GM18868 (cell line): ENCODE measurements around the gene C1orf185.
"Not testable (repeated sequence)": the region's sequence is repeated elsewhere in the genome, so short reads cannot be mapped to it uniquely, and the experiment has no call there.

Experiments
- ATAC-seq: cut with Tn5 transposase; IDR thresholded peaks from one replicate; pipeline ENCODE4 v1.9.1; 2021; ENCODE audit warnings: mild to moderate bottlenecking, moderate library complexity; ENCODE audit not compliant: unreplicated experiment

Gene C1orf185

DNA sequence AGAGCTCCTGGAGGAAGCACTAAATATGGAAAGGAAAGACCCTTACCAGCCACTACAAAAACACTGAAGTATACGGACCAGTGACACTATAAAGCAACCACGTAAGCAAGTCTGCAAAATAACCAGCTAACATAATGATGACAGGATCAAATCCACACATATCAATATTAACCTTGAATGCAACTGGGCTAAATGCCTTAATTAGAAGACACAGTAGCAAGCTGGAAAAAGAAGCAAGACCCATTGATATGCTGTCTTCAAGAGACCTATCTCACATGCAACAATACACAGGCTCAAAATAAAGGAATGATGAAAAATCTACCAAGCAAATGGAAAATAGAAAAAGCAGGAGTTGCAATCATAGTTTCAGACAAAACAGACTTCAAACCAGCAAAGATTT is 31.0 kb downstream of the C1orf185 start:
- ATAC-seq, result no peak

DNA sequence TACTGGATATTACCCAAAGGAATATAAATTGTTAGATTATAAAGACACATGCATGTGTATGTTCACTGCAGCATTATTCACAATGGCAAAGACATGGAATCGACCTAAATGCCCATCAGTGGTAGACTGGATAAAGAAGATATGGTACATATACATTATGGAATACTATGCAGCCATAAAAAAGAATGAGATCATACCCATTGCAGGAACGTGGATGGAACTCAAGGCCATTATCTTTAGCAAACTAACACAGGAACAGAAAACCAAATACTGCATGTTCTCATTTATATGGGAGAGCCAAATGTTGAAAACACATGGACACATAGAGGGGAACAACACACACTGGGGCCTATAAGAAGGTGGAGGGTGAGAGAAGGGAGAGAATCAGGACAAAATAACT is 35.7 kb downstream of the C1orf185 start:
- ATAC-seq, result not testable (repeated sequence)

DNA sequence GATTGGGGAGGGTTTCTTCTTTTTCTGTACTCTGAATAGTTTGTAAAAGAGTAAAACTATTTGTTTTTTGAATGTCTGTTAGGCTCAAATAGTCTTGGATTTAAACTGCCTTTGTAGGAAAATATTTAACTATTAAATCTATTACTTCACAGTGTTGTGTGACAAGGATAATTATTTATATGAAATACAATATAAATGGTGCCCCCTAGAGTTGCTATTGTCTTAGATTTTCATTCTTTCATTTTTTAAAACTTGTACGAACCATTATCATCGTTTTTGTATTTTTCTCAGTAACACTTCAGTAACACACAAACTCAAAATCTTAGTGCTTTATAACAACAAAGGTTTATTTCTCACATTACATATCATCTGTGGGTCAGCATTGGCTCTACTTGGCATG is 37.4 kb downstream of the C1orf185 start:
- no peak for ATAC-seq

DNA sequence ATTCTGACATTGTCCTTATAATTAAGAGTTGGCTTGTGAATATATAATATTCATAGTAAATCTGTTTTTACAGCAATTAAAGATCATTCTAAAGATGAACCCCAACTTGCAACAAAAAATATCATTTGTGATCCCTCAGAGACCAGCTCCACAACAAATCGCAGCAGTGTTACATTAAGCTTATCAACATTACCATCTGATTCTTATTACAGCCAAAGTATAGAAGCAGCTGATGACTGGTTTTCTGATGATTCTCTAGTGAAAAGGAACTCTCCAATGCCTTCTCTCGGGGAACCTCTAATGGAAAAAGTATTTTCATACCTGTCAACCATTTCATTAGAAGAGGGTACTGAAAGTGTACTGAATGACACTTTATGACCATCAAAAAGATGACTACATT is 45.4 kb downstream of the C1orf185 start:
- no peak for ATAC-seq

DNA sequence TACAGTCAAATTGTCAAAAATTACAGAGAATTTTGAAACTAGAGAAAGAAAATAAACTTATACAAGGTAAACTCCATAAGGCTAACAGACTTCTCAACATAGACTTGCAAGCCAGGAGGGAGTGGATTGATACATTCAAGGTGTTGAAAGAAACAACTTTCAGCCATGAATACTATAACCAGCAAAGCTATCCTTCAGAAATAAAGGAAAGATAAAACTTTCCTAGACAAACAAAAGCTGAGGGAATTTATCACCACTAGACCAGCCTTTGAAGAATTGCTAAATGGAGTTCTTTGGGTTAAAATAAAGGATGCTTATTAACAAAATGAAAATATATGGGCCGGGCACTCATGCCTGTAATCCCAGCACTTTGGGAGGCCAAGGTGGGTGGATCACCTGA is 52.7 kb downstream of the C1orf185 start:
- ATAC-seq, result no peak

DNA sequence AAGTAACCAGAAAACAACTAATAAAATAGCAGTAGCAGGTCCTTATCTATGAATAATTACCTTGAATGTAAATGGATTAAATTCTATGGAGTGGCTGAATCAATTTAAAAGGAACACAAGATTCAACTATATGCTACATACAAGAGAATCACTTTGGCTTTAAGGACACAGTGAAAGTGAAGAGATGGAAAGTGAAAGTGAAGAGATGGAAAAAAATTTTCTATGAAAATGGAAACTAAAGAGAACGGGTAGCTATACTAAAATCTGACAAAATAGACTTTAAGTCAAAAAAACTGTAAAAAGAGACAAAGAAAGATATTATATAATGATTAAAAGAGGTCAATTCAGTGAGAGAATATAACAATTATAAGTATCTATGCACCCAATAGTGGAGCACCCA is 54.7 kb downstream of the C1orf185 start:
- no peak for ATAC-seq

DNA sequence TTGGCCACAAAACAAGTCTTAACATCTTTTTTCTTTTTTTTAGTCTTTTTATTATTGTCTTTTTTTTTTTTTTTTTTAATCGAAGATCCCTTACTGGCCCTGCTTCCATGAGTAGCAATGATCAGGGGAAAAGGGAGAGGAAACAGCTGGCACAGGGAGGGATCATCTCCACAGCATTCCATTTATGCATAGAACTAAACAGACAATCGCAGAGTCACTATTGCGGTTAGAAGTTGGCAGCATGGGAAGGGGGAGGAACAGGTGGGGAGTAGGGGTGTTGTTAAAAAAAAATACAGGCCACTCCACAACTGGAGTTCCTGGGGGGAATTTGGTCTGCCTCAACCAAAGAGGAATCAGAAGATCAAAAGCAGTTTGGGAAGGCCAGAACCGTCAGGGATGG is 55.4 kb downstream of the C1orf185 start:
- ATAC-seq, result no peak

DNA sequence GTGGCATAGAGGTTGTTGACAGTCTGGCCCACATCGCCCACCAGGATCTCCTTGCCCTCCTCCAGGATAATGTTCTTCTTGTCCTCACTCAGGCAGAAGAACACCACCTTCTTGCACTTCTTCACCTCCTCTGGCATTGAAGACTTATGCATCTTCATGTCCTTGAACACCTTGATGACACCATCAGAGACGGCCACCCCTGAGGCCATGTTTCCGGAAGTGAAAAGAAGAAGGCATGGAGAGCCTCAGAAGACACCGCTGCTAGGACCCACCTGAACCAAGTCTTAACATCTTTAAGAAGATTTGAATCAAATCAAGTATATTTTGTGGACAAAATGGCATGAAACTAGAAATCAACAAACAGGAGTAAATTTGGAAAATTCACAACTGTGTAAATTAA is 56.2 kb downstream of the C1orf185 start:
- no peak for ATAC-seq

DNA sequence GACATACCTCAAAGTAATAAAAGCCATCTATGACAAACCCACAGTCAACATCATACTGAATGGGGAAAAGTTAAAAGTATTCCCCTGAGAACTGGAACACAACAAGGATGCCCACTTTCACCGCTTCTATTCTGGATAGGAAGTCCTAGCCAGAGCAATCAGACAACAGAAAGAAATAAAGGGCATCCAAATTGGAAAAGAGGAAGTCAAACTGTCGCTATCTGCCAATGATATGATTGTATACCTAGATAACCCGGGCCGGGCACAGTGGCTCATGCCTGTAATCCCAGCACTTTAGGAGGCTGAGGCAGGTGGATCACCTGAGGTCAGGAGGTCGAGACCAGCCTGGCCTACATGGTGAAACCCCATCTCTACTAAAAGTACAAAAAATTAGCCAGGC is 60.5 kb downstream of the C1orf185 start:
- not testable (repeated sequence) for ATAC-seq

DNA sequence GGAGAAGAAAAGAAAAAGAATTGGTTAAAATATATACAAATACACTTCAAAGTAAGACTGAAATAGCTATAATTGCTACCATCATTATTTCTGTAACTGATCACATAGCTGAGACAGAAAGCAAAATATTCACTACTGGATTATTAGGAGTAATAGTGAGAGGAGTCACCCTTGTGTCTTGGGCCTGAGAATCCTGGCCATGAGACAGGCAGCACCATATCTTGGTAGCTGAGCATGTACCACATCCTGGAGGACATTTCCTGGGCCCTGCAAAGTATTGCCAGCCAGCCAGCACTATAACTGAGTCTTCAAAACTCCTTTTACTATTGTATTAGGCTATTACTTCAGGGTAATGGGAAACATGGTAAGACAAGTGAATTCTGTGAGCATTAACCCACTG is 63.5 kb downstream of the C1orf185 start:
- ATAC-seq, result no peak

DNA sequence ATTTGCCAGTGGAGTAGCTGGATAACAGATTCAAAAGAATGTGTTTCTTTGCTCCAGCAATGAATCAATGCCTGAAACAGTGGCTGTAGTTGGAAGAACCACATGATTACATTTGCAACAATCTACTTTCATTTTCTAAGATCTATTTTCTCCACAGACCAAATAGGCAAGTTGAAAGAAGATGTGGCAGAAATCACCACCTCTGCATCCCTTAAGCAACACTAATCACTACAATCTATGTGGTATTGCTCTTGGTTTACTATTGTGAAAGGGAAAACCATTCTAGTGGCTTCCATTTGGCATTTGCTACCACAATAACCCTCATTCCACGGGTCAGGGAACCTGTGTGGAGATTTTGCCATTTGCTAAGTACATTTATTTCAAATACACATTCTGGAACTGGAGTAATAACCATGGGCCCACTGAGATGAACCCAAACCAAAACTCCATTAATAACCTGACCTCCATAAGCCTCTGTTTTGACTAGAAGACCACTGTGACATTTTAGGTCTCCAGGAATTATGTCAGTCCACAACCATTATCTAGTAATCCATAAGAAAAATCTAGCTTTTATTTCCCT is 66.3 kb downstream of the C1orf185 start:
- ATAC-seq, result no peak

DNA sequence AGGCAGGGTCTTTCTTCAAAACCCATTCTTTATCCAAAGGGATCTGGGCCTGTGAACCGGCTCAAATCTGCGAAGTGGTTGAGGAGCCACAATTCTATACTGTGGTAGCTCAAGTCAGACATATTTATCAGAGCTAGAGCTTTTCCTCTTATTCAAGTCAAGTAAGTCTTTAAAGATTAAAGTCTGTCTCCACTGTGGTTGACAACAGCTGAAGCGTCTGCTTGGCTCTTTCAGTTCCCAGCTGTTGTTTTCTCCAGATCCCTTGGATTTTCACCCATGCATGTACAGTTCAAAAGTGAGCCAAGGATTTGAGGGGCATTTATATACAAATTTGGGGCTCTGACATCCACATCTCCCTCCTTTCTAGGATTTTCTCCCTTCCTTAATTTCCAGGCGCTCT is 66.9 kb downstream of the C1orf185 start:
- no peak for ATAC-seq

DNA sequence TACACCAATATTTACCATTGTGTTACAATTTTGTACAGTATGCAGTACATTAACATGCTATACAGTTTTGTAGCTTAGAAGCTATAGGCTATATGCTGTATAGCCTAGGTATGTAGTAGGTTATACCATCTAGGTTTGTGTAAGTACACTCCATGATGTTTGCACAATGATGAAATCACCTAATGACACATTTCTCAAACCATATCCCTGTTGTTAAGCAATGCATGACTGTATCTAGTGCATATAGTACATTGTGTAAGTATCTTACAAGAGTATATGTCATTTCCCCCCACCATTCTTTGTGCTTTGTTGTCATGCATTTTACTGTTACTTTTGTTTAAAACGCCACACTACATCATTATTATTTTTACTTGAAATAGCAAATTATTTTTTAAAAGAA is 68.3 kb downstream of the C1orf185 start:
- no peak for ATAC-seq

DNA sequence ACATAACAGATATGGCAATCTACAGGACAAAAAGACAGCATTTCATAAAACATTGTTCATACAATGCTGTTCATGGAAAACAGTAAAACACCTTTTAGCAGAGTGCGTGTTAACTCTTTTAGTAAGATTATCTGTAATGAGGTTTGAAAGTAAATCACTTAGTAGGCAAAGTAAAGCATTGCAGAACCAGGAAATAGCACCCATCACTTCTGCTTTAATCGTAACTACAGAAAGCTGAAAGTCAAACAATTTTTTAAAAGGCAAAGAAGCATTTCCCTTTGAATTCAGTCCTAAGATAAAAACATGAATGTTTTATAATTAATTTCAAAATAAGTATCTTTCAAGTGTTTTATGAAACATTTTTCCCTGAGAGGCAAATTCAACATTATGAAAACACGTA is 70.8 kb downstream of the C1orf185 start:
- no peak for ATAC-seq

DNA sequence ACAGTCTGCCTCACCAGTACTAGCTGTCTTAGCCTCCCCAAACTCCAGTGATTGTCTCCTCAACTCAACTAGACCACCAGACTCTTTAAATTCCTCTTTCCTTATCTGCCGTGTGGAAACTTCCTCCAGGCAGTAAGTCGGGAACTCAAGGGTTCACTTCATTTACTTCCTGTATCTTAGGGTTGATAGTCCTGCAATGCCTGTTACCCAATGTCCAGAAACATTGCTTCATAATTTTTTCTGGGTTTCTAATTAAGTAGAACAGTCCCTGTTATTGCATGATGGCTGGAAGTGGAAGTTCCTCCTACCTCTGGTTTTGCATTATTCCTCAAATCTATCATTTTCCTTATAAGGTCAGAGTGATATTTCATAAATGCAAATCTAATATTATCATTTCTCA is 73.2 kb downstream of the C1orf185 start:
- no peak for ATAC-seq

DNA sequence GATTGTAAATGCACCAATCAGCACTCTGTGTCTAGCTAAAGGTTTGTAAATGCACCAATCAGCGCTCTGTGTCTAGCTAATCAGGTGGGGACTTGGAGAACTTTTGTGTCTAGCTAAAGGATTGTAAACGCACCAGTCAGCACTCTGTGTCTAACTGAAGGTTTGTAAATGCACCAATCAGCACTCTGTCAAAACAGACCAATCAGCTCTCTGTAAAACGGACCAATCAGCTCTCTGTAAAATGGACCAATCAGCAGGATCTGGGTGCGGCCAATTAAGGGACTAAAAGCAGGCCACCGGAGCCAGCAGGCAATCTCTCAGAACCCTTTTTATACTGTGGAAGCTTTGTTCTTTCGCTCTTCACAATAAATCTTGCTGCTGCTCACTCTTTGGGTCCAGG is 76.0 kb downstream of the C1orf185 start:
- ATAC-seq, result not testable (repeated sequence)

DNA sequence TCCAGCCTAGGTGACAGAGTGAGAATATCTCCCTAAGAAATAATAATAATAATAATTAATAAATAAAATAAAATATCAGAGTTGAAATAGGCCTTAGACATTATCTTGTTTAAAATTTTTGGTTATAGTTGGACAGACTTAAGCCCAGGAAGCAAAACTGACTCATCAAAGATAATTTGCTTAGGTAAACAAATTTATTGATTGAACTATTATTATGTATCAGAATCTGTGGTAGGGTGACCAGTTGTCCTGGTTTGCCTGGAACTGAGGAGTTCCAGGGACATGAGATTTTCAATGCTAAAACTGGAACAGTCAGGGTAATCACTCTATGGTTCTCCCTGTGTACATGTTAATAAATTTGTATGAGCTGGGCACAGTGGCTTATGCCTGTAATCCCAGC is 86.2 kb downstream of the C1orf185 start:
- no peak for ATAC-seq

DNA sequence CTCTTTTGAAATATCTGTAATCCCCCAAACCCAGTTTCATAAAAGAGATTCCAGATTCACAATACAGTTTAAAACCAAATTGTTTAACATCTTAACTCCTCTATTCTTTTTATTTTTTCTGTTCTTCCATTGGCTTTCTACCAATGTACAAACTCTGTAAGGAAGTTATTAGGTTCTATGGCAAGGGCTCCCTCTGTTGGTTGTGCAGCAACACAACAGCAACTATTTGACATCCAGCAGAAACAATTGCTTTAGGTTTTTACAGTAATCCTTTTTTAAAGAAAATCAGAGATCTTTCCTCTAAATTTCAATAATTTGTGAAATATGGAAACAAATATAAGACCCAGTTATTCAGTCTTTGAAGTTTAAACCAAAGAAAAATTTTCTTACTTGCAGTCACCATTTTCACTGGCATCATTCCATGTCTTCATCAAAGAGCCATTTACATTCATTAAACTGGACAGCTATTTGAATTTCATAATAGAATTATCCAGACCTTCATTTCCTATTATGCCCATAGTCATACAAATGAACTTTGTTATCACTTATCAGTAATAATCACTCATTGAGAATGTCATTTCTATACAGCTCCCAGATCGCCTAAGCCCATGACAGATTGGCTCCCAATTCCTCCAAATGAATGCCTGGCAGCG is 87.5 kb downstream of the C1orf185 start:
- ATAC-seq, result peak; percentile 42

DNA sequence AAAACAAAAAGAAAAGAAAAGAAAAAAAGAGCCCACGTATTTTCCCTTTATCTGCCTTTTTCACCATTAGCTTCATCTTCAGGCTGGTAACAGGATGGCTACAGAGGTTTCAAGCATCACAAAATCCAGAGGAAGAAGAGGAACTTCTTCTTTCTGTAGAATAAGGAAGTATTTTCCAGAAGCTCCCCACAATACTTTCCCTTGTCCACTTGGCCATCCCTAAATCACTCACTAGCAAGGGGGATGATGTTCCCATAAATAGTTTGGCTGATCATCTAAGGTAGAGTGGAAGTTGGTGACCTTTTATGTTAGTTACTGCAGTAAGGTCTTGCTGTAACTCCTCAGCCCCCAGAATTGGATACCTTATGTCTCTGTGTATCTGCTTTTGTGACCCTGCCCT is 88.9 kb downstream of the C1orf185 start:
- ATAC-seq, result no peak

DNA sequence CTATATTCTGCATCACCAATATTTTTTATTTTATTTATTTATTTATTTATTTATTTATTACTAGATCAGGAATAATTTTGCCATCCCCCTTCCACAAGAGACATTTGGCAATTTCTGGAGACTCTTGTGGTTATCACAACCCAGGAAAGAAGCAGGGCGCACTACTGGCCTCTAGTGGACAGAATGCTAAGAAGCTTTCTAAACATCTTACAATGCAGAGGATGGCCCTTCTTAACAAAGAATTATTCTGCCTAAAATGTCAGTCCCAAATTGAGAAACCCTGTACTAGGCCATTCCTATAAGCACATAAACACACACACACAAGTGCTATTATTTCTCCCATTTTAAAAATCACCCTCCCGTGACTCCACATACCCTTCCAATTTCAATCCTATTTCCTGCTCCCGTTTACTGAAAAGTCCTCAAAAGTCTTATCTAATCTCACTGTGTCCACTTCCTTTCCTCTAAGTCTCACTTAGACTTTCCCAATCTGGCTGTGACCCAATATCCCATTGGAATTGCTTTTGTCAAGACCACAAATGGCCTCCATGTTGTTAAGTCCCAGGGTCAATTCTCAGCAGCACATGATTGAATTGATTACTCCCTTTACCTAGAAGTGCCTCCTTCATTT is 90.3 kb downstream of the C1orf185 start:
- no peak for ATAC-seq

DNA sequence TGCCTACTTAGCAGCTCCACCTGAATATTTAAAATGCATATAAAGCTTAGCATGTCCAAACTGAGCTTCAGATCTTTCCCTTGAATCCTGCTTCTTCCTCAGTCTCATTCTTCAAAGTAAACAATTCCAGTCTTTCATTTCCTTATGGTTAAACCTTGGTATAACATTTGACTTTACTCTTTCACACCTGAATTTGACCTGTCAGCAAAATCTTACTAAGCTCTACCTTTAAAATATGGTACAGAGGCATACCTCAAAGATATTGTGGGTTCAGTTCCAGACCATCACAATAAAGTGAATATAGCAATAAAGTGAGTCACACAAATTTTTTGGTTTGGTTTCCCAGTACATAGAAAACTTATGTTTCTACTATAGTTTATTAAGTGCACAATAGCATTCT is 91.5 kb downstream of the C1orf185 start:
- ATAC-seq, result no peak
